GM11168 (cell line): ENCODE data around the gene THSD7B.
"Not testable (repeated sequence)": the region's sequence is repeated elsewhere in the genome, so short reads cannot be mapped to it uniquely, and the experiment has no call there.

ENCODE experiments used
- in situ Hi-C: fragments of 300-500 bp; cut with MboI; formaldehyde crosslinking; loops from one replicate; pipeline ENCODE4 v1.12.0; 2022; ENCODE audit warnings: low sequenced_read_pairs; ENCODE audit not compliant: unreplicated experiment

The THSD7B gene

GRCh38 chr2:136919682-136920081 lies 154.3 kb downstream of the THSD7B start:
- in situ Hi-C loops, result no loop called here

GRCh38 chr2:136920652-136921333 lies 155.4 kb downstream of the THSD7B start:
- in situ Hi-C loops, result no loop called here

- in situ Hi-C loops, result no loop called here
These were observed 161.8 kb downstream of the THSD7B start for GRCh38 chr2:136927156-136927555.

- in situ Hi-C loops, result no loop called here
These were observed 164.2 kb downstream of the THSD7B start for GRCh38 chr2:136929531-136929930.

- in situ Hi-C loops, result no loop called here
These were observed 167.4 kb downstream of the THSD7B start for GRCh38 chr2:136932700-136933099.

- in situ Hi-C loops, result no loop called here
These were observed 169.8 kb downstream of the THSD7B start for GRCh38 chr2:136935119-136935518.

GRCh38 chr2:136956050-136956449 lies 190.7 kb downstream of the THSD7B start:
- in situ Hi-C loops, result no loop called here

GRCh38 chr2:136957044-136957443 lies 191.7 kb downstream of the THSD7B start:
- in situ Hi-C loops, result no loop called here

- in situ Hi-C loops, result no loop called here
These were observed 196.9 kb downstream of the THSD7B start for GRCh38 chr2:136962105-136962725.

- in situ Hi-C loops, result no loop called here
These were observed 201.1 kb downstream of the THSD7B start for GRCh38 chr2:136966485-136966884.

GRCh38 chr2:136980303-136980702 lies 215.0 kb downstream of the THSD7B start:
- in situ Hi-C loops, result no loop called here

- in situ Hi-C loops, result not testable (repeated sequence)
These were observed 216.3 kb downstream of the THSD7B start for GRCh38 chr2:136981689-136982088.

- in situ Hi-C loops, result no loop called here
These were observed 219.7 kb downstream of the THSD7B start for GRCh38 chr2:136985044-136985443.

- in situ Hi-C loops, result no loop called here
These were observed 221.4 kb downstream of the THSD7B start for GRCh38 chr2:136986605-136987221.

GRCh38 chr2:136990316-136990715 lies 225.0 kb downstream of the THSD7B start:
- in situ Hi-C loops, result no loop called here

GRCh38 chr2:136994793-136995192 lies 229.4 kb downstream of the THSD7B start:
- in situ Hi-C loops, result no loop called here

GRCh38 chr2:136997557-136997956 lies 232.2 kb downstream of the THSD7B start:
- in situ Hi-C loops, result no loop called here

- in situ Hi-C loops, result no loop called here
These were observed 235.5 kb downstream of the THSD7B start for GRCh38 chr2:137000811-137001210.

- in situ Hi-C loops, result no loop called here
These were observed 237.6 kb downstream of the THSD7B start for GRCh38 chr2:137002896-137003295.

- in situ Hi-C loops, result no loop called here
These were observed 239.9 kb downstream of the THSD7B start for GRCh38 chr2:137005210-137005609.

- in situ Hi-C loops, result no loop called here
These were observed 242.6 kb downstream of the THSD7B start for GRCh38 chr2:137007938-137008337.

GRCh38 chr2:137009953-137010352 lies 244.6 kb downstream of the THSD7B start:
- in situ Hi-C loops, result no loop called here
